ENCODE data around the gene COG6.

Gene COG6

DNA sequence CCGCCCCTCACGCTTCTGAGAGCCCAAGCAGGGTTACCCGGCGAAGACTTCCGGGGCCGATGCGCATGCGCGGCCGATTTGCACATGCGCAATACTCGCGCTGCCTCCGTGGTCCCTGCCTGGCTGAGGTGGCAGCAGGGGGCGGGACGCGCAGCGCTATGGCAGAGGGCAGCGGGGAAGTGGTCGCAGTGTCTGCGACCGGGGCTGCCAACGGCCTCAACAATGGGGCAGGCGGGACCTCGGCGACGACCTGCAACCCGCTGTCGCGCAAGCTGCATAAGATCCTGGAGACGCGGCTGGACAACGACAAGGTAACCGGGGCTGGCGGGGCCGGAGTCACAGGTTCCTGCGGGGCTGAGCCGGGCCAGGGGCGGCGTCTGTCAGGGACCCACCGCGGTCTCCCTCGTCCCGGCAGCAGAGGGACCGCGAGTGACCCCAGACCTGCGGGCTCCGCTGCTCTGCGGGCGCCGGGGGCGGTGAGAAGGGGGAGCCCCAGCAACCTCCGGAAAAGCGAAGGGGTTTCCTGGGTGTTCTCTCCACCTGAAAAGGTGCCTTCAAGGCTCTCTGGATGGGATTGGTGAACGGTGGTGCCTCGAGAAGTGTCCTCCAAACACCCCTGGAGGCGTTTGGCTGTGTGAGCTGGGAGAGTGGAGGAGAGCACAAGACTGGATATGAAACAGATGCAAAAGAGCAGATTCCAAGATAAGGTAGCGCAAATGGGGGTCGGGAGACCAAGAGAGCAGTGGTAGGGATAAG lies at the start of gene COG6:
COG6 (plus strand) TSS at position 94 of the 756 bp plus-strand sequence; CDS start at position 159, 65 bp downstream.
- DNase-seq (ENCODE audit: low read depth in 2 of 2), result peak; percentile 91 to 93

- no peak for DNase-seq (ENCODE audit: low read depth in 2 of 2)
These were observed 49.7 kb upstream of the COG6 start for GRCh38 chr13:39605677-39606320.

- DNase-seq (ENCODE audit: low read depth in 2 of 2), result no peak
These were observed 47.6 kb upstream of the COG6 start for GRCh38 chr13:39607876-39608275.

DNA sequence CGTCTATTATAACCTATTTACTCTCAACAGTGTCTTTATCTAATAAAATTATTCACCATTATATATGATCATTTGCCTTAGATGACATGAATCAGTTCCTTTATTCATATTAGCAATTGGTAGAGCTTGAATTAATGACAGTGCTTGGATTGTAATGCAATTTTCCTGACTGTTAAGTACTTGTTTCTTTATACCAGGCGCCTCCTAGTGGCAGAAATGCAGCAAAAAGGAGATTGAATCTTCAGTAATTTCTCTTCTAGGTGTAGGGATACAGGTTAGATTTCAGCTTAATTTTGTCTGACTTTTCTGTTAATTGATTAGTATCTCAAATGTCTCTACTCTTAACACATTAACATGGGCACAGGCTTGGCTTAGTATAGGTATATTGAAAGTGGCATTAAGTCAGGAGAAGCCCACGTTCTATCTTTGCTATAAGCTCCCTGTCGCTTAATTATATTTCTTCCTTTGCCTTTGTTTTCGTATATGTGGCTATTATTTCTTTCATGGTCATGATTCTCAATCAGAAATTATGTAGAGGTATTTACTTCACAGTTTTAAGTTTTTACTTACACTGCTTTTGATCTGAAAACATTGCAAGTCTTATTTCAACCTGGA lies 43.3 kb upstream of the COG6 start:
- DNase-seq (ENCODE audit: low read depth in 2 of 2), result peak in 1 of 2 donors; percentile 36

- DNase-seq (ENCODE audit: low read depth in 2 of 2), result no peak
These were observed 39.3 kb upstream of the COG6 start for GRCh38 chr13:39616087-39616694.

DNA sequence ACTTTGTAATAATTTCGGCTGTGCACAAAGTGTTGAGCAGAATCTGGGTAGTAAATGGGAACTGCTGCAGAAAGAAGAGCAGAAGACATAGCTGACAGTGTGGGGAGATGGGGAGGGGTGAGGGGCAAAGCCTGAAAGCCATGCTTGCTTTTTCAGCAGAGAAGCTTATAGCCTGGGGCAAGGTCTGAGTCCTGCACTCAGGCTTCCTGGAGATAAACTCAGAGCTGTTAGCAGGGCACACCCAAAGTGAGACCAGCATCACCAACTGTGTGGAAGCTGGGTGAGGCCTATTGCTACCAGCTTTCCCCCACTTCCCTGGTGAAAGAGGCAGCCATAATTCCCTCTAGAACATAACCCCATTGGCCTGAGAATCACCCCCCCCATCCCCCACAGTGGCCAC lies 36.9 kb upstream of the COG6 start:
- no peak for DNase-seq (ENCODE audit: low read depth in 2 of 2)

GRCh38 chr13:39623466-39623865 lies 32.0 kb upstream of the COG6 start:
- no peak for DNase-seq (ENCODE audit: low read depth in 2 of 2)

DNA sequence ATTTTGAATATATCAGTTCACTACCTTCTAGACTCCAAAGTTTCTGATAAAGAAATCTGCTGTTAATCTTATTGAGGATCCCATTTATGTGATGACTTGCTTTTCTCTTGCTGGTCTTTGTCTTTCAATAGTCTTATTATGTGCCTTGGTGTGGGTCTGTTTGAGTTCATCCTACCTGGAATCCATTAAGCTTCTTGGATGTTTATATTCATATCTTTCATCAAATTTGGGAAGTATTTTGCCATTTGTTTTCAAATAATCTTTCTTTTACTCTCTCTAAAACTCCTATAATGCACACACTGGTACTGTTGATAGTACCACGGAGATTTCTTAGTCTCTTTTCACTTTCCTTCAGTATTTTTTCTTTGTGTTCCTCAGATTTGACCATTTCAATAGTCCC lies 24.2 kb upstream of the COG6 start:
- DNase-seq (ENCODE audit: low read depth in 2 of 2), result no peak

DNA sequence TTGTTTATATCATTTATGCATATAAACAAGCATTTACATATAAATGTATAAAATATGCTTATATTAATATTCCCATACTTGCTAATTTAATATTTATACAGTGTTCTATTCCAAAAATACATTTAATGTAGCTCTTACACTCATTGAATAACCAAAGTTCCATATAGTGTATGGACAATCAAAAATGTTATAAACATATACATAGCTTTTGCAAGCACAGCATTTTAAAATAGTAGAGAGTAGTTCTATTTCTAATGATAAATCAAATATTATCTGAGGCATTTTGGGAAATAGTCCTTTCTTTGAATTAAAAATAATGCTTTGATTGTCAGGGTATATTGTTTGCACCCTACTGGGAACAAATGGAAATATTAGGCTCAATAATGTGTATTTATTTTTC lies 22.5 kb upstream of the COG6 start:
- no peak for DNase-seq (ENCODE audit: low read depth in 2 of 2)

- DNase-seq (ENCODE audit: low read depth in 2 of 2), result no peak
These were observed 19.9 kb upstream of the COG6 start for GRCh38 chr13:39635564-39635963.

GRCh38 chr13:39637890-39638289 lies 17.6 kb upstream of the COG6 start:
- no peak for DNase-seq (ENCODE audit: low read depth in 2 of 2)

GRCh38 chr13:39641645-39642044 lies 13.8 kb upstream of the COG6 start:
- DNase-seq (ENCODE audit: low read depth in 2 of 2), result no peak

GRCh38 chr13:39646122-39646521 lies 9.3 kb upstream of the COG6 start:
- no peak for DNase-seq (ENCODE audit: low read depth in 2 of 2)

DNA sequence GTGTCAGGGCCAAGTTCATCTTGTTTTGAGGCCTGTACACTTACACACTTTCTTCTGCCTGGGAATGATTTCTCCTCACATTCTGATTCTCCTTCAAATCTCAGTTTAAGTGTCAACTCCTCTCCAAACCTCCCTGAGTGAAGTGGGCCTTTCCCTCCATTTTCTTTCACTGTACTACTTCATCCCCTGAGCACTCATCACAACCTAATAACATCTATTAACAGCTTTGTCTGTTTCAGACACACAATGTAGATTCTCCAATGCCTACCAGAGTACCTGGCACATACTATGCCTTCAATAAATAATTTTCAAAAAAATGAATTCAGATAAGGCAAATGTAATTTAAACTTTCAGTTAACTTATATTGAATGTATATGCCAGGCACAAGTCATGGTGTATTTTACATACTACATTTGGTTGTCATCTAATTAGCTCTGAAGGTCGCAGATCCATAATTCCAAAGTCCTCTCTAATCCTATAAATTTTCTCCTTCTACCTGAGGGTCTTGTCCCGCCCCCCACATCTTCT lies 357 bp upstream of the COG6 start:
- no peak for DNase-seq (ENCODE audit: low read depth in 2 of 2)

DNA sequence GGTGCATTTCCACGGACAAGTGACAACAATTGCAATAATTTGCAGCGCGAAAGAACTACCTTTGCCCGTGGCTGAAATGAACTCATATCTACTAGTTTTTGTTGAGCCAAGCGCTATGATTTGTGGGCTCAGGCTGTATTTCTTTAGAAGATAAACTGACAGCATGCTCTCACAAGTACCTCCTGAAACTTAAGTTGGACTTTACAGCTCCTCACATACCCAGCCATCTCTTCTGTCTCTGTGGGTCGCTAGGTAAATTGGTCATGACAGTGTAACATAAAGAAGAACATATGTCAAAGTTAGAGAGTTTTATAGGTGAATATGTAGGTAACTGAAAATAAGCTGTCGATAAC lies 839 bp downstream of the COG6 start:
- DNase-seq (ENCODE audit: low read depth in 2 of 2), result no peak

DNA sequence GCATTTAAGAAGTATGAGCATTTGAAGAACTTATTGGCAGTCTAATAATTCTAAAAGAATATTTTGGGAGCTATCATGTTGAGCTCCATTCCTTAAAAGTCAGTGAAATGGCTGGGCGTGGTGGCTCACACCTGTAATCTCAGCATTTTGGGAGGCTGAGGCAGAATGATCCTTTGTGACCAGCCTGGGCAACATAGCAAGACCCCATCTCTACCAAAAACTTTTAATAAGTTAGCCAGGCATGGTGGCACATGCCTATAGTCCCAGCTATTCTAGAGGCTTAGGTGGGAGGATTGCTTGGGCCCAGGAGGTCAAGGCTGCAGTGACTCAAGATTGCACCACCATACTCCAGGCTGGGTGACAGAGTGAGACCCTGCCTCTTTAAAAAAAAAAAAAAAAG lies 8.0 kb downstream of the COG6 start:
- no peak for DNase-seq (ENCODE audit: low read depth in 2 of 2)

GRCh38 chr13:39663958-39664357 lies 8.5 kb downstream of the COG6 start:
- DNase-seq (ENCODE audit: low read depth in 2 of 2), result no peak

GRCh38 chr13:39665763-39666162 lies 10.3 kb downstream of the COG6 start:
- no peak for DNase-seq (ENCODE audit: low read depth in 2 of 2)

DNA sequence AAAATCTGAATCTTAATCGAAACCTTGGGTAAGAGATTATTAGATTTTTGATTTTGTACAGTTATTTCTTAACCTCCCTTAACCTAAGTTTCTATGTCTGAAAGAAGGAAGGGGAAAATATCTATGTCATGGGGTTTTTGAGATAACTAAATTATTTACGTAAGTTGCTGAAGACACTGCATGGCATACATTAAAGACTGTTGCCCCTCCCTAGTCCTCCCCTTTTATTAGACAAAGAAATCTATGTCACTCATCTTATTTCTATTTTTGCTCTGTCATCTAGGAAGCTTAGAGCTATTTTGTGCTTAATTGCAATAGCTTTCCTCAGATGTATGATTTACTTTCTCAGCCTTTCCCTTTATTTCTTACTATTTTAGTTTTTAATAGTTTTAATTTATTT lies 15.0 kb downstream of the COG6 start:
- DNase-seq (ENCODE audit: low read depth in 2 of 2), result no peak

DNA sequence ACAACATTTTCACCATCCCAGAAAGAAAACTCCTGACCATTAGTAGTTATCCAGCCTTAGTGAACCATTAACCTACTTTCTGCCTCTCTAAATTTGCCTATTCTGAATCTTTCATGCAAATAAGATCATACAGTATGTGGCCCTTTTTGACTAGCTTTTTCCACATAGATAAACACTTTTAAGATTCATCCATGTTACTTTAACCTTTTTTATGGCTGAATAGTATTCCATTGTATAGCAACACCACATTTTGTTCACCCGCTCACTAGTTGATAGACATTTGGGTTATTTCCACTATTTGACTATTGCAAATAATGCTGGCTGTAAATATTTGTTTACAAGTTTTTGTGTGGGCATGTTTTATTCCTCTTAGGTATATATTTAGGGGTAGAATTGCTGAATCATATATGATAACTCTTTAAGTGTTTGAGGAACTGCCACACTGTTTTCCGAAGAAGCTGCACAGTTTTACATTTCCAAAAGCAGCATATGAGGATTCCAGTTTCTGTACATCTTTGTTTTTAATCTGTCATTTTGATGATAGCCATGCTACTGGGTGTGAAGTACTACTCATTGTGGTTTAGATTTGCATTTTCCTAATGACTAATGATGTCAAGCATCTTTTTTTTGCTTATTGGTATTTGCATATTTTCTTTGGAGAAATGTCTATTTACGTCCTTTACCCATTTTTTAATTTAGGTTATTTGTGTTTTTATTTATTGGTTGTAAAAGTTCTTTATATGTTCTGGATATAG lies 17.1 kb downstream of the COG6 start:
- DNase-seq (ENCODE audit: low read depth in 2 of 2), result no peak

GRCh38 chr13:39675904-39676303 lies 20.4 kb downstream of the COG6 start:
- no peak for DNase-seq (ENCODE audit: low read depth in 2 of 2)

Data from stimulated activated CD8-positive, alpha-beta memory T cell treated with anti-CD3 and anti-CD28 coated beads, Interleukin-2, amount 100 ng/mL, for 48 hours (primary cell).